K562 (cell line): ENCODE results near the gene DAO. TPM values are rescaled to one million over a fixed set of nuclear protein-coding genes. Genes with fewer than 3 reads are reported as not detected.

Experiments used
- CXXC5 ChIP-seq: fragments of 250-450 bp; sonication (Bioruptor Pico); IDR thresholded peaks from 2 replicates; pipeline ENCODE4 v1.8.0; 2022; ENCODE audit warnings: inconsistent platforms, mild to moderate bottlenecking, moderate library complexity
- HCFC1 ChIP-seq: IDR thresholded peaks from 2 replicates; pipeline ENCODE4 v1.6.1; 2012; ENCODE audit warnings: low read depth, low read length, improper control_type of control experiment
- HIVEP1 ChIP-seq: fragments of 250-450 bp; sonication (Bioruptor Pico); IDR thresholded peaks from 2 replicates; pipeline ENCODE4 v1.4.0; 2020; ENCODE audit warnings: mild to moderate bottlenecking
- KAT7 ChIP-seq: sonication (generic); formaldehyde crosslinking; IDR thresholded peaks from 2 replicates; pipeline ENCODE4 v1.8.0; 2022; ENCODE audit warnings: missing genetic modification reagents, mild to moderate bottlenecking, borderline replicate concordance
- KDM1A ChIP-seq, 2 experiments: fragments of 450-650 bp; IDR thresholded peaks; 2 replicates each; pipeline ENCODE4 v1.6.1; 2016; ENCODE audit warnings: mild to moderate bottlenecking in 2 of 2
- POLR2AphosphoS5 ChIP-seq: IDR thresholded peaks from 2 replicates; pipeline ENCODE4 v1.6.1; 2011; ENCODE audit warnings: mild to moderate bottlenecking, low read depth, low read length, moderate library complexity; ENCODE audit not compliant: control insufficient read depth, insufficient read depth
- SMAD2 ChIP-seq: fragments of 150-350 bp; IDR thresholded peaks from 2 replicates; pipeline ENCODE4 v1.6.1; 2014; ENCODE audit warnings: low read depth, mild to moderate bottlenecking, low read length
- TRIM24 ChIP-seq, 2 experiments: fragments of 450-650 bp; IDR thresholded peaks; 2 replicates each; pipeline ENCODE4 v1.6.1; 2016
- ZNF253 ChIP-seq: fragments of 250-450 bp; sonication (Bioruptor Pico); conservative IDR thresholded peaks from 2 replicates; pipeline ENCODE4 v1.6.1; 2021; ENCODE audit warnings: mild to moderate bottlenecking
- ZNF324 ChIP-seq: fragments of 250-450 bp; sonication (Bioruptor Pico); IDR thresholded peaks from 2 replicates; pipeline ENCODE4 v1.4.0; 2020; ENCODE audit warnings: mild to moderate bottlenecking
- ZNF41 ChIP-seq: fragments of 250-450 bp; sonication (Bioruptor Pico); conservative IDR thresholded peaks from 2 replicates; pipeline ENCODE4 v1.4.0; 2020; ENCODE audit warnings: mild to moderate bottlenecking
- ZNF444 ChIP-seq: fragments of 250-450 bp; sonication (Bioruptor Pico); IDR thresholded peaks from 2 replicates; pipeline ENCODE4 v1.4.0; 2020; ENCODE audit warnings: mild to moderate bottlenecking, moderate library complexity
- ZNF561 ChIP-seq: fragments of 450-650 bp; formaldehyde crosslinking; conservative IDR thresholded peaks from 2 replicates; pipeline ENCODE4 v1.4.0; 2020; ENCODE audit warnings: mild to moderate bottlenecking, moderate library complexity
- polyA plus RNA-seq, 8 experiments: library from polyadenylated mRNA; depleted of rRNA in 4 of 8; stranded (reverse) in 5 of 8; unstranded in 3 of 8; fragments of >200 nt; fragmentation: Nextera tagmentation in 2 of 8; fragmentation: Illumina TruSeq in 1 of 8; extraction: Ambion mirVana in 2 of 8; extraction: Trizol in 1 of 8; gene quantifications; 2 replicates each; pipeline versions ENCODE4 v1.2.1 to v1.2.3, GENCODE V29; 2011 to 2014; ENCODE audit warnings: inconsistent platforms in 1 of 8, missing spikeins in 1 of 8
- total RNA-seq, 7 experiments: library from RNA; depleted of rRNA in 6 of 7; stranded (reverse); fragments of >200 nt in 6 of 7; fragmentation: Illumina TruSeq in 2 of 7; extraction: Trizol in 2 of 7; gene quantifications; 2 replicates each; pipeline versions ENCODE4 v1.2.1 to v1.2.3, GENCODE V29; 2011 to 2021; ENCODE audit warnings: low replicate concordance in 1 of 7
- TF ChIP-seq, protein P1 (sequence below): fragments of 450-650 bp; IDR thresholded peaks from 2 replicates; pipeline ENCODE4 v1.7.0; 2016; ENCODE audit warnings: borderline replicate concordance
- TF ChIP-seq, protein P2 (sequence below), 2 experiments: IDR thresholded peaks; 2 replicates each; pipeline ENCODE4 v1.6.1; 2012; ENCODE audit warnings: improper control_type of control experiment in 2 of 2, low read depth in 2 of 2, low read length in 2 of 2, borderline replicate concordance in 1 of 2
- TF ChIP-seq, protein P3 (sequence below): sonication (generic); formaldehyde crosslinking; IDR thresholded peaks from 2 replicates; pipeline ENCODE4 v1.8.1; 2023; ENCODE audit warnings: mild to moderate bottlenecking, missing genetic modification reagents, moderate library complexity
- TF ChIP-seq, protein P4 (sequence below): fragments of 250-450 bp; sonication (Bioruptor Pico); IDR thresholded peaks from 2 replicates; pipeline ENCODE4 v1.5.0; 2021; ENCODE audit warnings: mild to moderate bottlenecking, borderline replicate concordance
- TF ChIP-seq, protein P5 (sequence below): fragments of 450-650 bp; formaldehyde crosslinking; conservative IDR thresholded peaks from 2 replicates; pipeline ENCODE4 v1.4.0; 2022; ENCODE audit warnings: mild to moderate bottlenecking, missing genetic modification characterization

The DAO gene
- total and polyA plus RNA-seq, 9 of the 15 experiments (the other 6 are each of a cell fraction or from before 2014, with no cell fraction given): not detected

DNA sequence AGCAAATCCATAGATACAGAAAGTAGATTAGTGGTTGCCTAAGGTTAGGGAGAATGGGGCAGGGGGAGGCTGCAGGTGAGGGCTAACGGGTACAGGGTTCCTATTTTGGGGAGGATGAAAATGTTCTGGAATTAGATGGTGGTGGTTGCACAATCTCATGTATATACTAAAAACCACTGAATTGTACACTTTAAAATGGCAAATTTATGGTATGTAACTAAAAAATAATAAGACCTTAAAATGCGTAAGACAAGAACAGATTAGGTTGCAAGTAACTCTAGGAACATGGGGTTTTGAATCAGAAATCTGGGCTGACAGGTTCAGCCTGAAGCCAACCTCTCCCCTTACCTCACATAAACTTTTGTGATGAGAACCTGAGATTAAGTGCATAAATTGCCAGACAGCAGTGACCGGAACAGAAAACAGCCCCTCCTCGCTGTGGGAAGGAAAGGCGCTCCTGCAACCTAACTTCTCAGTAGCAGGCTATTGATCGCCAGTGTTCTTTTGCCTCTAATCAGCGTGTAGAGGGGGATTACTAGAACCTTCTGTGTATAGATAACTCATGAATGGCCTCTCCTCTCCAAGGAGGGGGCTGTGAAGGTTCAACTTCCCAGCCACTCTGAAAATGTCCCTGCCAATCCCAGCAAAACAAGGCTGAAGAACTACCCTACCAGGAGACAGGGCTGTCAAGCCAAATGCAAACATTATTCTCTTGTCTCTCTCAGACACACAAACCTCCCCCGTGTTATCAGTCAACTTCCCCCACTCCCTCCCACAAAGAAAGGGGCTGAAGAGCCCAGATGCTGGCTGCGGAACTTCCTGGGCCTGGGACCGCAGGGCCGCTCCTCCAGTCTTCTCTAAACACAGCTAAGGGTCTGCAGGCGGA is 24.4 kb upstream of the DAO start (continued):
- no peak for TF ChIP-seq ZNF324
- no peak for TF ChIP-seq ZNF444
- TF ChIP-seq, protein P1, sequence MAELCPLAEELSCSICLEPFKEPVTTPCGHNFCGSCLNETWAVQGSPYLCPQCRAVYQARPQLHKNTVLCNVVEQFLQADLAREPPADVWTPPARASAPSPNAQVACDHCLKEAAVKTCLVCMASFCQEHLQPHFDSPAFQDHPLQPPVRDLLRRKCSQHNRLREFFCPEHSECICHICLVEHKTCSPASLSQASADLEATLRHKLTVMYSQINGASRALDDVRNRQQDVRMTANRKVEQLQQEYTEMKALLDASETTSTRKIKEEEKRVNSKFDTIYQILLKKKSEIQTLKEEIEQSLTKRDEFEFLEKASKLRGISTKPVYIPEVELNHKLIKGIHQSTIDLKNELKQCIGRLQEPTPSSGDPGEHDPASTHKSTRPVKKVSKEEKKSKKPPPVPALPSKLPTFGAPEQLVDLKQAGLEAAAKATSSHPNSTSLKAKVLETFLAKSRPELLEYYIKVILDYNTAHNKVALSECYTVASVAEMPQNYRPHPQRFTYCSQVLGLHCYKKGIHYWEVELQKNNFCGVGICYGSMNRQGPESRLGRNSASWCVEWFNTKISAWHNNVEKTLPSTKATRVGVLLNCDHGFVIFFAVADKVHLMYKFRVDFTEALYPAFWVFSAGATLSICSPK: no peak
- TF ChIP-seq, protein P2, sequence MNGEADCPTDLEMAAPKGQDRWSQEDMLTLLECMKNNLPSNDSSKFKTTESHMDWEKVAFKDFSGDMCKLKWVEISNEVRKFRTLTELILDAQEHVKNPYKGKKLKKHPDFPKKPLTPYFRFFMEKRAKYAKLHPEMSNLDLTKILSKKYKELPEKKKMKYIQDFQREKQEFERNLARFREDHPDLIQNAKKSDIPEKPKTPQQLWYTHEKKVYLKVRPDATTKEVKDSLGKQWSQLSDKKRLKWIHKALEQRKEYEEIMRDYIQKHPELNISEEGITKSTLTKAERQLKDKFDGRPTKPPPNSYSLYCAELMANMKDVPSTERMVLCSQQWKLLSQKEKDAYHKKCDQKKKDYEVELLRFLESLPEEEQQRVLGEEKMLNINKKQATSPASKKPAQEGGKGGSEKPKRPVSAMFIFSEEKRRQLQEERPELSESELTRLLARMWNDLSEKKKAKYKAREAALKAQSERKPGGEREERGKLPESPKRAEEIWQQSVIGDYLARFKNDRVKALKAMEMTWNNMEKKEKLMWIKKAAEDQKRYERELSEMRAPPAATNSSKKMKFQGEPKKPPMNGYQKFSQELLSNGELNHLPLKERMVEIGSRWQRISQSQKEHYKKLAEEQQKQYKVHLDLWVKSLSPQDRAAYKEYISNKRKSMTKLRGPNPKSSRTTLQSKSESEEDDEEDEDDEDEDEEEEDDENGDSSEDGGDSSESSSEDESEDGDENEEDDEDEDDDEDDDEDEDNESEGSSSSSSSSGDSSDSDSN (IDR thresholded peaks at IDR 0.05; ENCODE audit: borderline replicate concordance in 1 of 2, low read depth in 2 of 2, low read length in 2 of 2): peak in 1 of 2 experiments; percentile 87; a peak in 1 of 4 replicates
- TF ChIP-seq POLR2AphosphoS5: peak; percentile 94
- TF ChIP-seq TRIM24 (IDR thresholded peaks at IDR 0.05): peak; percentile 85 to 86
- TF ChIP-seq HCFC1: no peak
- TF ChIP-seq, protein P3, sequence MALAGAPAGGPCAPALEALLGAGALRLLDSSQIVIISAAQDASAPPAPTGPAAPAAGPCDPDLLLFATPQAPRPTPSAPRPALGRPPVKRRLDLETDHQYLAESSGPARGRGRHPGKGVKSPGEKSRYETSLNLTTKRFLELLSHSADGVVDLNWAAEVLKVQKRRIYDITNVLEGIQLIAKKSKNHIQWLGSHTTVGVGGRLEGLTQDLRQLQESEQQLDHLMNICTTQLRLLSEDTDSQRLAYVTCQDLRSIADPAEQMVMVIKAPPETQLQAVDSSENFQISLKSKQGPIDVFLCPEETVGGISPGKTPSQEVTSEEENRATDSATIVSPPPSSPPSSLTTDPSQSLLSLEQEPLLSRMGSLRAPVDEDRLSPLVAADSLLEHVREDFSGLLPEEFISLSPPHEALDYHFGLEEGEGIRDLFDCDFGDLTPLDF (CRISPR knock-in tag): no peak
- TF ChIP-seq, protein P4, sequence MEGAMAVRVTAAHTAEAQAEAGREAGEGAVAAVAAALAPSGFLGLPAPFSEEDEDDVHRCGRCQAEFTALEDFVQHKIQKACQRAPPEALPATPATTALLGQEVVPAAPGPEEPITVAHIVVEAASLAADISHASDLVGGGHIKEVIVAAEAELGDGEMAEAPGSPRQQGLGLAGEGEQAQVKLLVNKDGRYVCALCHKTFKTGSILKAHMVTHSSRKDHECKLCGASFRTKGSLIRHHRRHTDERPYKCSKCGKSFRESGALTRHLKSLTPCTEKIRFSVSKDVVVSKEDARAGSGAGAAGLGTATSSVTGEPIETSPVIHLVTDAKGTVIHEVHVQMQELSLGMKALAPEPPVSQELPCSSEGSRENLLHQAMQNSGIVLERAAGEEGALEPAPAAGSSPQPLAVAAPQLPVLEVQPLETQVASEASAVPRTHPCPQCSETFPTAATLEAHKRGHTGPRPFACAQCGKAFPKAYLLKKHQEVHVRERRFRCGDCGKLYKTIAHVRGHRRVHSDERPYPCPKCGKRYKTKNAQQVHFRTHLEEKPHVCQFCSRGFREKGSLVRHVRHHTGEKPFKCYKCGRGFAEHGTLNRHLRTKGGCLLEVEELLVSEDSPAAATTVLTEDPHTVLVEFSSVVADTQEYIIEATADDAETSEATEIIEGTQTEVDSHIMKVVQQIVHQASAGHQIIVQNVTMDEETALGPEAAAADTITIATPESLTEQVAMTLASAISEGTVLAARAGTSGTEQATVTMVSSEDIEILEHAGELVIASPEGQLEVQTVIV (CRISPR knock-in tag): no peak
- TF ChIP-seq ZNF253 (CRISPR knock-in tag): no peak
- TF ChIP-seq HIVEP1 (CRISPR knock-in tag): no peak
- TF ChIP-seq, protein P5, sequence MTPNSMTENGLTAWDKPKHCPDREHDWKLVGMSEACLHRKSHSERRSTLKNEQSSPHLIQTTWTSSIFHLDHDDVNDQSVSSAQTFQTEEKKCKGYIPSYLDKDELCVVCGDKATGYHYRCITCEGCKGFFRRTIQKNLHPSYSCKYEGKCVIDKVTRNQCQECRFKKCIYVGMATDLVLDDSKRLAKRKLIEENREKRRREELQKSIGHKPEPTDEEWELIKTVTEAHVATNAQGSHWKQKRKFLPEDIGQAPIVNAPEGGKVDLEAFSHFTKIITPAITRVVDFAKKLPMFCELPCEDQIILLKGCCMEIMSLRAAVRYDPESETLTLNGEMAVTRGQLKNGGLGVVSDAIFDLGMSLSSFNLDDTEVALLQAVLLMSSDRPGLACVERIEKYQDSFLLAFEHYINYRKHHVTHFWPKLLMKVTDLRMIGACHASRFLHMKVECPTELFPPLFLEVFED (CRISPR knock-in tag): 0 out of 2 replicates have a peak, but pooled peaks have one; percentile 64
- no peak for TF ChIP-seq SMAD2
- TF ChIP-seq CXXC5 (CRISPR knock-in tag): peak; percentile 48; the same call in 1 of the 2 replicates
- TF ChIP-seq ZNF561 (CRISPR knock-in tag): no peak
- TF ChIP-seq ZNF41: no peak
- peak; percentile 92 to 94 for TF ChIP-seq KDM1A (IDR thresholded peaks at IDR 0.05)
- no peak for TF ChIP-seq KAT7 (CRISPR knock-in tag)
